C1 segment of cervical spinal cord (tissue), 14 donors: ENCODE measurements around the gene ARID1B.

Source experiments
- DNase-seq, 14 donors: peaks; one replicate each; lab custom pipeline; 2025; lab: John Stamatoyannopoulos, UW

ARID1B gene

DNA sequence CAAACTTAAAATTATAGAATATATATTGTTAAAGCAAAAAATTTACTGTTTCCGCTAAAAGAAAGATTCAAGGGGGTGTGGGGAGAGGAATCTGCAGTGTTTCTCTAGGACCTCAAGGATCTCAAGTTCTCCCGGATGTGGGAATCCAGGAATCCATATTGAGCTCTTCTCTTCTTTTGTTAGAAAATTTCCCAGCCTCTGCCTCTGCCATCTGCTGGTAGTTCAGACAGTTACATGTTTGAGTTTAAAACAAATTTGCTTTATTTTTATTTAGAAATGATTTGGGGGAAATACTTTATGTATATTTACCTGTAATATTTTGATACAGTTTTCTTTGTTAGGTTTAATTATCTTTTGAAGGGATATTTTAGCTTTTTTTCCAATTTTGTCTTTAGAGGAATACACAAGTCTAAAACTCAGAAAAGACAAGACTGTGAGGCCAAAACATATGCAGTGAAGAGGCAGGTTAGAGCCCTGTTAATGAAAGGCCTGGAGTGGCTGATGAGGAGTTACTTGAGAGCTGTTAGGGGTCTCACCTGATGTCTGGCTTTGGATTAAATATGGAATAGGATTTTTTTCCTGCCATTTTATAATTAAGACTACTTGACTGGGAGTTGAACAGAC, 268.8 kb downstream of the ARID1B start:
- no peak for DNase-seq

DNA sequence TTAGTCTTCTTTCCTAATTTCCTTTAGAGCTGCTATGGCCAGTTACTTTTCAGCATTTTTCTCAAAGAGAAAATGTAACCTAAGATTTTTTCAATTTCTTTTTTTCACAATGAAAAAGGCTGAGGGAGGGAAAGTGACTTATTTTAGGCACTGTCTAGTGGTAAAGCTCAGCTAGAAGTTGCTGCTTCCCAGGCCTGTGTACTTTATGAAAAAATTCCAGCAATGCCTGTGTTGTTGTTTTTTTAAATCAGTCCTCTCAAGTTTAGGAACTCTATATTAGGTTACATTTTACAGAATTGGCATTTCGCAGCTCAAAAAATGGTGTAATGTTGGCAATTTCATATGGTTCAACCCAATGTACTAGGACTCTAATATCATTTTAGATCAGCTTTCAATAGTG, 269.6 kb downstream of the ARID1B start:
- no peak for DNase-seq

DNA sequence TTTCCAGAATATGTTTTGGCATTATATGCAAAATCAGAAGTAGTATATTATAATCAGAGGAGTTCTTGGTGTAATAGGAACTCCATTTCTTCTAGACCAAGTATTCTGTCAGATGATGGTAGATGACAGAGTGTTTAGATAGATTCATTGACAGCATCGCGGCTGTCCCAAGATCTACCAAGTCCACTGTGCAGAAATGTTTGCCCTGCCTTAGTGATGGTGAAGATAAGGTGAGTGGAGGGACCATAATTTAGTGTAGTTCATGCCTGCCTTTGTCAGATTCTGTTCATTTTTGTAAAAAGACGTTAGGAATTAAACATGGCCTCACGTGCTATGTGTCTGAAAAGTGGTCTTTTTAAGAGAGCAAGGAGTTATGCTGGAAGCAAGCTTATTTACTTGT, 270.1 kb downstream of the ARID1B start:
- no peak for DNase-seq

DNA sequence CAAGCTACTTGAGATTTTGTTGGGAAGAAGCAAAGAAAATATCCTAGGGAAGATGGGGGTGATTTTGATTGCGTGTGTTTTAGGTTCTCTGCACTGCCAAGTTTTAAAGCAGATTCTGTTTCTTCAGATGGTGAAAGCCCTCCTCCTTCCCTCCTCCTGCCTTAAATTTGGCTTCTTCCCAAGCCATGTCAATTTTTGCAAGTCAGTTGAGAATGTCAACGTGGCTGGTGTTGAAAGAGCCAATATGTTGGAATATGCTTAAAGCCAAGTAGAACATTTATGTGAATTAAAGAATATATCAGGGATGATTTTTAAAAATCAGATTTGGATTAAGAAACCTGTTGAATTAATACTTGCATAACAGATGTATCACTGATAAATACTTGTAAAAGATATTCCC, 270.8 kb downstream of the ARID1B start:
- no peak for DNase-seq

DNA sequence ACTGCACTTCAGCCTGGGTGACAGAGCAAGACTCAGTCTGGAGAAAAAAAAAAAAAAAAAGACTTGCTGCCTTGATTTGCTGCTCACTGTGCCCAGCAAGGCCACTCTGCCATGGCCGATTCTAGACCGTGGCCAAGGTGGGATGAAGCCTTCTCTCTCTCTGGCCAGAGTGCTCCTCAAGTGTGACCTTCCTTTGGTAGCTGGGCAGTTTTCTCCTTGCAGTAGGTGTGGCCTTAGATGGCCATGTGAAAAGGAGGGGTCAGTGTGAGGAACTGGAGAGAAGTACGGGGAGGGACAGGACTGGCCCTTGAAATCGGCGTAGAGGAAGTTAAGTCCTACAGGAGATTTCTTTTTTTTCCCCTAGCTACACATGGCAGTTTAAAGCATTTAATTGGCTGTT, 272.0 kb downstream of the ARID1B start:
- DNase-seq: no peak

DNA sequence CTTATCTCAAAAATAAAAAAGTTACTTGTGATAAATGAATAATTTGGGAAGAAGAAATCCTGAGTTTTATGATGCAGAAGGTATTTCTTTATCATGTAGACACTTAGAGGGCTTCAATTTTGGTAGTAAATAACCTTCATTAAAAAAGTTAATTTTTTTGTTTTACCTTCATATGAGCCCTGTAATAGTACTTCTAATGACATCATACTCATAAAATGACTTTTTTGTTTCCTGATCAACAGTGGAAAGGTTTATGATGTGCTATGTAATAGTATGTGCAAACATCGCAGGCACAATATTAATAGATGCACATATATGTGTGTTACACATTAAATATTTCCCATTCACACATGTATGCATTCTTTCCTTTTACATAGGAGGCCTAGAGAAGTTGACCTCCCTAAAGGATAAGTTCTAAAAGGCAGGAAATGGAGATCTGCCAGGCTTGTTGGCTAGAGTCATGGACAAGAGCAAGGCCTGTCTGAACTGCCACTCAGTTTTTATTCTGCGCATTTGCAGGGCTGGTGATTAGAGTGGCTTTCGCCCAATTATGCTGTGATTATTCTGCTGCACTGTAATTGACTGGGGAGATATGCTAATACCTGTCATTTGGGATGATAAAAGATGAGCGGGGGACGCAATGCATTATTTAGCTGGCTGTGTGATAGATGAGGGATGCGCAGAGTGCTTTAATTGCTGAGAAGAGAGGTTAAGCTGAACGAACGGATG, 273.5 kb downstream of the ARID1B start:
- peak in 1 of 14 donors; percentile 78 for DNase-seq

DNA sequence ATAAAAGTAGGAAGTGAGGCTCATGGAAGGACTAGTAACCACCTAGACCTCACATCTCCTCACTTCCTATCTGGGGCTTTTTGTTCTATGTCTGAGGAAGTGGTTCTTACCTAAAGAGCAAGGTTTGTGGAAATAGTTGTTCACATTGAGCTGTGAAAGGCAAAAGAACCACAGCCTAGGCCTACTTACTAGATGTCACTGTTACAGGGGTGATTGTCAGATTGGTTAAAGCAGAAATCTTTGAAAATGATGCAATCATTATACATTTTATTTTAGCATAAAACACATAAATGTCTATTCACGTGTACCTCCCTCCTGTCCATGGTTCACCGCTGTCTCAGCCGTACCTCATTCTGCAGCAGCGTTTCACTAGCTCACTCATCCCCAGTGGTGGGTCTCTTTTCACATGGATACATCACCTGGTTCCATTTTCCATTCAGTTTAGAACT, 277.4 kb downstream of the ARID1B start:
- no peak for DNase-seq

DNA sequence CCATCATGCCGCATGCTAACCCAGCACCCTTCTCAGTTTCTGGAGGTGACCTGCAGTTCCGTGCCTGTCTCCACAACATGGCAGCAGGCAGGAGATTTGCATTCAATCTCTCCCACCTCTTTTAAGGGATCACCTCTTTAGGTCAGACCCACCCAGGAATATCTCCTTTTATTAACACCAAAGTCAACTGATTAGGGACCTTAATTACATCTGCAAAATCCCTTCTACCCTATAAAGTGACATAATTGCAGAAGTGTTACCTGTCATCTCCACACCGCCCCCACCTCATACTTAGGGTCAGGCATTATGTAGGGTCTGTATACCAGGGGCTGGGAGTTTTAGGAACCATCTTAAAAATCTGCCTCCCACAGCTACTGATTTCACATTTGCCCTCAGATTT, 278.7 kb downstream of the ARID1B start:
- no peak for DNase-seq

DNA sequence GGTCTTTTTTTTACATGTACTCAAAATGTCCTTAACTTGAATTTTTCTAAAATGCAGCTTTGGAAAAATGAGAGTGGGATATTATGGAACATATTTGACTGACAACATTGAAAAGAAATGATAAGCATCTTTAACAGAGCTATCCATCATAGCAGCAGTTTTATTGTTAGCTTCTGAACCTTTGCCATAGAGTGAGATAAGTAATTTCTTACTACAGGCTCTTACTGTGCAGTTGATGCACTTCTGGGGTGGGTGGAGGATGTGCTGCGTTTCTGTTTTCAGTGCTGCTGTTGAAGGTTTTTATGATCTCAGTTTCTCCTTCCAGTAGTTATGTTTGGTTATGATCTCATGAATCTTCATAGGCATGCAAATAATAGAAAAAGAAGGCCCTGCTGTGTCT, 279.1 kb downstream of the ARID1B start:
- DNase-seq: no peak

DNA sequence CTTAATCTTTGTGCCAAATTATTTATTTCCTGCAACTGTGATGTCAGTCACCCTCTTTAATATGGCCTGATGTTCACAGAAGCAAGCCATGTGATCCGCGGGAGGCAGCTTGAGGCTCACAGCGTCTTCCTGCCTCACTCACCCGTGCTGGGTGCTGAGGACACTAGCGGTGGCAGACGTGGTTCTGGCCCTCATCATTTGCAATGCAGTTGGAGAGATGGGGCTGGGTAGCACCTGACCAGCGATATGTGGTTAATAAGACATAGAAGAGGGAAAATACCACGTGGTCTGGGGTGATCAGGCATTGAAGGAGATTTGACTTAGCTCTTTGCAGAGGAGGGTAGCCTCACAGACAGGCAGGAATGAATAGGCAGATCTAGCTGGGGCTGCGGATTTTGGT, 281.4 kb downstream of the ARID1B start:
- DNase-seq: no peak

DNA sequence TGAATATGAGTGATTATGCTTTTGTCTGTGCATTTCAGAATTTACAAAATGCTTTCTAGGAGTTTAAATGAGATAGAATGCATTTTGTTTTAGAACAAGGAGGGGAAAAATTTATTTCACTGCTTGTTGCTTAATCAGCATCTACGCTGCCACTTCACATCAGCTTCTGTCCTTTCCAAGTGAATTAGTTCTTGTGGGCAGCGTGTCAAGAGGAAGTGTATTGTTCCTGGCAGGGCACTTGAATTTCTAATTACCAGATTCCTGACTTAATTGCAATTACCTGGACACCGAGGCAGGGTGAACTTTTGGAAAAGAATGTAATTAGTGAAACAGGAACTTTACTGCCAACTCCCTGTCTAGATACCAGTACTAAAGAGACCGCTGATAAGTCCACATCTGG, 282.6 kb downstream of the ARID1B start:
- peak in 1 of 14 donors; percentile 64 for DNase-seq

DNA sequence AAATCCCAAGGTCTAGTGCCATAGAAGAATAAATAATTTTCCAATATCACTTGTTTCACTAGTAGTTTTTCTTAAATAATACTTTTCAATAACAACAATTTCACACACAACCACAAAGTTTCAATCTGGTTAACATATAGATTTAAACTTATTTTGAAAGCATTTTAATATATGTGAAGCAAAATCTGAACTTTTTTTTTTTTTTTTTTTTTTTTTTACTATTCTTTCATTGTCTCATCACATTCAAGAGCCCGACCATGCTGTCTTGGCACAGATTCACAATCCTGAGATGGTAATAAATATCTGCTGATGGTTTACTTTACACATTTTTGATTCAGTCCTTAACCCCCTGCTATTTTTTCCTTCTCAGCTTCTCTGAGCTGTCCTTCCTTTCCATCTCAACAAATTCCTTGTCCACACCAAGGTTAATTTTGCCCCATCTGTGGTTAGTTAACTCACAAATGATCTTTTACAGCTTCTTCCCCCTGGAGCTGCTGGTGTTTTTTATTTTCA, 283.3 kb downstream of the ARID1B start:
- no peak for DNase-seq

DNA sequence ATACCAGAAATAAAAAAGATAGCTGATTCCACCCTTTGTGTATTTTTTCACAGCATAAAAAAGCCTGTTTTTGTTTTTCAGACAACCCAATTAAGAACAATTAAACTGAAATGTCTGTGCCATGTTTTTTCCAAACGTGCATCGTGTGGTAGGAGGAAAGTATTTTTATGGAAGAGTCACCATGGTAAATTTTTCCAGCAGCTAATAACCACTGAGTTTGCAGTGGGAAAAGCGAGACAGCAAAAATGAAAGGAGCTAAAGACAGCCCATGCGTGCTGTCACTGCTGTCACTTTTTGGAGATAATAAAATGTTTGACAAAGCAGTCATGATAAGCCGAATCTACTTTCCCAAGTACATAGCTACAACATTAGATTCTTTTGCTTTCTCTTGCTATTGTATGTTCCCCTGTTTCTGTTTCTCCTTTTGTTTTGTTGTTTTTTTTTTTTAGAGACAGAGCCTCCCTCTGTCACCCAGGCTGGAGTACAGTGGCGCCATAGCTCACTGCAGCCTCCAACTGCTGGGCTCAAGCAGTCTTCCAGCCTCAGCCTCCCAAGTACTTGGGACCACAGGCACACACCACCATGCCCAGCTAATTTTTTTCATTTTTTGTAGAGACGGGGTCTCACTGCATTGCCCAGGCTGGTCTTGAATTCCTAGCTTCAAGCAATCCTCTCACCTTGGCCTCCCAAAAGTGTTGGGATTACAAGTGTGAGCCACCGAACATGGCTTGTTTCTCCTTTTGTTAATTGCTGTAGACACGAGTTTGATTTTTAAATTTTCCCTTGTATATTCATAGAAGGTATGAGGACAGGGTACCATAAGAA, 284.8 kb downstream of the ARID1B start:
- no peak for DNase-seq

DNA sequence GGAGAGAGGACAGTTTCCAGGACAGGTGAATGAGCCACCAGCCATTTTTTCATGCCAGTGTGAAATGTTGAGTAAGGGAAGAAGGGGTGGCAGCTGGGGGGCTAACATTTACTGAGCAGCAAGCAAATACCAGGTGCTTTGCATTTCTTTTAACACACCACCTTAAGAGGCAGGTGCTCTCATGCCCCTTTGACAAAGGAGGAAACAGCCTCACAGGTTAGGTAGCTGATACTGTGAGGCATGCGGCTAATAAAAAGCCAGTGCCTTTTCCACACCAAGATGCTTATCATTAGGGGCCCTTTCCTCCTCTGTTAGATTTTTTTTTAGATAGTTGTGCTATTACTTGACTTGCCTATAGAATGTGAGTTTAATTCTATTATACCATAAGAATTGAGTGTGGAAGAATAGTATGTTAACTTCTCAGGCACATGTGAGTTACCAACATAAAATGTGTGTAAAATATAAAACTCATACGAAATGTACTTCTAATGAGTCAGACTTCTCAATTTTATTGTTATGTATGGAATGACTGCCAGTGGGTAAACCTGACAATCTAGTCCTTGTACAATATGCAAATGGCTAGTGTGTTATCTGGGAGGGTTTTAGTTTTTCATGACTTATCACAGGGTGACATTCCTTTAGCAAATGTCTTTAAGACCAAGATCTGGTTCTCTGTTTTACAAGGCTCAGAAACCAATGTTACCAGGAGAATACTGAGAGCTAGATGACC, 286.2 kb downstream of the ARID1B start:
- DNase-seq: no peak

DNA sequence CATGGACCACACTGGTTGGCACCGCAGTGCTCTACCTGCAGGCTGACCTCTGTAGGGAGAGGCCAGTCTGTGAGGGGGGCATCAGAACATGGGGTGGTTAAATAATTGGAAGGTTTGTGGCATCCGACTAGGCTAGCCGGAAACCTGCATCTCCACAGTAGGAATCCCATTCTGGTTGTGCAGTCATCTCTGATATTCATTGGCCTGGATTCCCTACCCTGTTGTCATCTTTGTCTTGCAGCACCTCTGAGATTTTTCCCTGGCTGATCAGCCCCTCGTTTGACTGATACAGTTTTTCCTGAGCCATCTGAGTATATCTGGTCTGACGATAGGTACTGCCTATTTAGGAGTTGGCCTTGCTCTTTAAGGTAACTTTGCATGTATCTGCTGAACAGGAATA, 286.7 kb downstream of the ARID1B start:
- peak in 1 of 14 donors; percentile 27 for DNase-seq

DNA sequence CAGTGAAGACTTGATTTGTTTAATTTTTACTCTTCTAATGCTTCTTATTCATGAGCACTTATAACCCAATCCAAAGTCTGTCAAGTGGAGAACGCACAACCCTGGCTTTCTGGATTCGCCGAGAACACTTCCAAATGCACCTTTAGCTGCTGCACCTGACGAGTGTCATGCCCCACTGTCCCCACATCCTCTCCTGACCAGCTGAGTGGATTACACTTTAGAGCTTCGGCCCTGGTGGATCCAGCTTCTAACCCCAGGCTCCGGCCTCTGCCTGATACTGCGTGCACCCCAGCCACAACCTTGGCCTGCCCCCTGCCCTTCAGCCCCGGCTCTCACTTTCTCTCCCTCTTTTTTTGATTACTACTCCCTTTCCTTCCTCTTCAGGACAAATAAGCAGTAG, 287.3 kb downstream of the ARID1B start:
- DNase-seq: no peak

DNA sequence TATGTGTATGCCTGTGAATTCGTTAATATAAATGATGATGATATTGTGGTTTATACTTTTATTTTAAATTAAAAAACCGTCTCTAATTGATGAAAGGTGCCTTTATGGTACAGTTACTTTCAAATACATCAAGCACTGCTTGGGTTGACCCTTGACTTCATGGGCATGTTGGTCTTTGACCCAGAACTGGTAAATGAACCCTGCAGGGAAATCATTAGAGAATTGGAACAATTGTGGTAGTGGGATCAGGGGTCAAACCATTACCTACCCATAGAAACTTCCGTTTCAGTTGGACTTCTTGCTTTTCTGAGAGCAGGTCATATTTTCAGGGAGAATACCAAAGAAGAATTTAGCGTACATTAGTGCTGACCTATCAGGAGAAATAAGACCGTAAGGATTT, 288.2 kb downstream of the ARID1B start:
- DNase-seq: no peak

DNA sequence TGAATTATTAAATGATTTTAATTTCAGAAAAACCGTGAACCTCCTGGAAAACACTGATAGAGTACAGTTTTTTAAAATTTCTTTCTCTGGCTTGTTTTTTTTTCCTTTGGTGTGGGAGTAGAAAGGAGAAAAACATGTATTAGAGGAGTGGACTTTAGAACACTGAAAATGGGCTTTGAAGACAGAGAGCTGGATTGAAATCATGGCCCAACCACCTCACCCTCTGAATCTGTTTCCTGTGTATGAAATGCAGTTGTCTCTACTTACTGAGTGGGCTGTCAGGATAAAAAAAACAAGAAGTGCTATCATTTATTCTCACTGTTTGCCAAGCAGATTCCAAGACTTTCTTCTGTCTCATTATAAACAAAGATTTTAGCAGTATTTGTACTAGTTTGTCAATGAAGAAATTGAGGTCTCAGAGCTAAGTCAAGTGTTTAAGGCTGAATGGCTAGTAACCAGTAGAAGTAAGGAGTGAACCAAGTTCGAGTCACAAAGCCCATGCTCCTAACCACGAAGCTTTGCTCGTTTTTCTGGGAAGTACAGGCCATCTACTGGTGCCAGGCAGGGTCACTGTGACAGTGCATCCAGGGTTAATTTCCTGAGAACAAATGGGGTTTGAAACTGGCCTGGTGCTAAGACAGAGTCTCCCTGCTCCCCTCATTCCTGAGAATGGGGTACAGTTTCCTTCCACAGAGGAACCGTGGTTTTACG, 289.8 kb downstream of the ARID1B start:
- DNase-seq: peak in 1 of 14 donors; percentile 61

DNA sequence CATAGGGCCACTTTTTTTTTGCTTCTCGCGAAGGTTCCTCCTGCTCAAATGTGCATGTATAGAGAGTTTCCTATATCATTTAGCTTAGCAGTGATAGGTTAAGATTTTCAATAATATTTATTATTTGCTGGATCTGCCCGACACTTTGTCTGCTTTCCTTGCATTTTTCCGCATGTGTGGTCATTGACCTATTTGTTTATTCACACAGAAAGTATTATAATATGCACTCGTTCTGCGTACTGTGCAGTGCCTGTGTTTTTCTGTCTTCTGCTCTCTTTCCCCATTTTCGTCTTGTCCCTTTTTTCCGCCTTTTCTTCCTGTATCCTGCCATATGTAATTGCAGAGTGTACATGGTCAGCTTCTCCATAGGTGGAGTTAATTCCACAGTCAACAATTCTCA, 290.3 kb downstream of the ARID1B start:
- DNase-seq: peak in 1 of 14 donors; percentile 63

DNA sequence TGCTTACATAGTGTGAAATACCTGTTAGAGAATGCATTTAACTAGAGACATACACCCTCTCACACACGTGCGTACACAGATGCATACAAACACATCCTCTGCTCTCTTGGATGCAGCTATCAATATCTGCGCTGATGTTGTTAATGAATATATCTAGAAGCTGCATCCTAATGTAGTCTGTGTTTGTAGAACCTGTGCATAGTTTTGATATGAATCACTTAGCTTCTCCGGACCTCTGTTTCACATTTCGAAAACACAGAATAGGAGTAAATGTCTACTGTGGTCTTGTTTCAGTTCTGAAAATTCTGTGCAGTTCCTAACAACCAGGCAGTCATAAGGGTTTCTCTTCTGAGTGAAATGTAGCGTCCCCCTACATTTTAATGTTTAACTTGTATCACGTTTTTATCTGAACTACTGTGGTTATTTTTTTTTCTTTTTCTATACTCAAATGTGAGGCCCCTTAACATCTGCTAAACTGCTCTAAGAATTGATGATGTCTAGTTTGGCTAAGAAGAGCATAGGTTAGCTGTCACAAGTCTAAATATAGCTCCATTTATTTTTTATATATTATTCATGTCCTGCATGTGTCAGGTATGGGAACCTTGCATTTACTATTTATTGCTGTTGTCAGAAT, 291.6 kb downstream of the ARID1B start:
- DNase-seq: no peak

DNA sequence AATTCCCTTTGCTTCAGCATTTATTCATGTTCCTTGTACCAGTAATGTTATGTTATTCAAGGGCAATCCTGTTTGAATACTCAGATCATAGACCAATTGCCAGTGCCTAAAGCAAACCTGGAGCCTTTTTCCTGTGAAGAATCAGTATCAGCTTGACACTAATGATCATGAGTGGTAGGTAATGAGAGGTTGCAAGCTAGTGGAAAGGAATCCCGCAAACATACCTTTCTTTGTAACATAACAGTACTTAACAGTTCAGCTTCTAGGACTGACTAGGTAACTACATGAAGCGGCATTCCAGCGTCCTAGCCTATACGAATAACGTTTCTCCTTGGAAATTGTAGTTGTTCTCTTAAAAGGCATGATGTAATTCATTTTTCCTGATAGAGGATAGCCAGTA, 292.4 kb downstream of the ARID1B start:
- no peak for DNase-seq
